GM18526 (cell line): ENCODE results near the gene MKX.

Experiments used
- POLR2A ChIP-seq: IDR thresholded peaks from 3 replicates; pipeline ENCODE4 v1.6.1; 2011; ENCODE audit not compliant: insufficient read length; ENCODE audit errors: extremely low read depth

MKX gene

GRCh38 chr10:27744802-27745731, 552 bp downstream of the MKX start:
- TF ChIP-seq POLR2A = no peak

DNA sequence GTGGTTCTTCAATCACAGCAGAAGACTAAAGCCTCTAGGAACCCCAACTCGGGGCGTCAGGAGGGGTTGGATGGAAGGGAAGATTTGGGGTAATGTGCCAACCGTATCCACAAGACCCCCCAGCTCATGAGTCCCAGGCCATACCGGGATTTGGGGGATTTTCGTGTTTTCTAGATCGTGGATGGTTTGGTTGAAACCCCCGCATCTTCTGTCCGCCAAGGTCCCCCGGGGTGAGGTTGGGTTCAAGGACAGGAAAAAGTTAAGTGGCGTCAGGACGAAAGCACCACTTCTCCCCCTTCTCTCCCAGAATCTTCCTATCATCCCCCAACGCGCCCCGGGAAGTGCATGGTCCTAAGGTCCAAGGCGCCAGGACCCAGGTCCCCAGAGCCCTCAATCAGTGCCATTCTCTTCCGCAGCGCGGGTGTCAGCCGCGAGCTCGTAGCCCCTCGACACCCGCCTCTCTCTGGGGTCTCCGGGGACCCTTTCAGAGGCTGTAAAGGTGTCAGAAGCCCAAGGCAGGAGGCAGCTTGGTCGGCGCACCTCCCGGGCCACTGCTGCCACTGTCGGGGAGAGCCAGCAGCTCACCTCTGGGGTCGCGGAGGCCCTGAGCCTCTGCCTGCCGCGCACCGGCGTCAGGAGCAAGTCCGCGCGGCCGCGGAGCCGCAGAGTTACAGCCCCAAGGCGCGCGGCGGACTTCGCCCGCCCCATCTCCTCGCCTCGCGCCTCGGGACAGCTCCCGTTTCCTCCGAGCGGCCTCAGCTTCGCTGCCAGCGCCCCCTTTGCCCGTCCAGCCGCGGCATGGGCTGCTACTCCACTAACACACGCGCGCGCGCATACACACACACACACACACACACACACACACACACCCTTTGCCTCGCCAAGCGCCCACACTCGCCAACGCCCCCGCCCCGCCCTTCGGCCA, 1.5 kb downstream of the MKX start:
- TF ChIP-seq POLR2A = no peak

DNA sequence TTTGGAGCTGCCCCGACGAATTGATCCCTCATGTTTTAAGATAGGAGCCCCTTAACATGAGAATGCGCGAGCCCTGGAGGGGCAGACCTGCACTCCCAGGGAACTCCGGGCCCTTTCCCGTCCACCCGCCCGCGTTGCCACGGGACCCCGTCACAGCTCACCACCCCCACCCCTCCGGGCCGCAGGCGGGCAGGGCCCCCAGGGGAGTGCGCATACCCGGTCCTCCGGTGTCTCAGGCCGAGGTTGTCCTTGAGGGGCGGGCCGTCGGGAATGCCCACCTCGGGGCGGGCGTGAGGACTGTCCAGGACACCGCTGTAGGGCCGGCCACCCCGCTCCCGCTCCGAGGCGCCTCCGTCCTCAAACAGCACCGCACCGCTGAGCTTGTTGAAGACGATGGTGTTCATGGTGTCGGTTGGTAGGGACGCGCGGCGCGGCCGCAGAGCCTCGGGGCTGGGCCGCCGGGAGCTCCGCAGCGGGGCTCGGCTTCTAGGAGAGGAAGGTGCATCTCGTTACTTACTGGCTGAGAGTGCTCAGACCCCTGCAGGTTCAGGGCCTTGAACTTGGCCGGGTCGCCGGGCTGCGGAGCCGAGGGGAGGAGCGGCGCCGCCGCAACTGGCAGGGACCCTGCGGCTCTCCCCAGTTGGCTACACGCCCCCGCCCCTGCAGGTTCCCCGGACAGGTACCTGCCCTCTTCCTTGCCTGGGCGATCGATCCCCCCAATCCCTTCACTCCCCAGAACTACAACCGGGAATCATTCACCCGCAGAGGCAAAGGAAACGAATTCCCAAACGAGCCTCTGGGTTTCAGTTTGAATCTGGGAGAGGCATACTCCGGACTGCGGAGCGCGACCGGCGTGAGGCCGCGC, 2.4 kb downstream of the MKX start:
- no peak for TF ChIP-seq POLR2A

GRCh38 chr10:27742195-27743011, 3.2 kb downstream of the MKX start:
- no peak for TF ChIP-seq POLR2A

DNA sequence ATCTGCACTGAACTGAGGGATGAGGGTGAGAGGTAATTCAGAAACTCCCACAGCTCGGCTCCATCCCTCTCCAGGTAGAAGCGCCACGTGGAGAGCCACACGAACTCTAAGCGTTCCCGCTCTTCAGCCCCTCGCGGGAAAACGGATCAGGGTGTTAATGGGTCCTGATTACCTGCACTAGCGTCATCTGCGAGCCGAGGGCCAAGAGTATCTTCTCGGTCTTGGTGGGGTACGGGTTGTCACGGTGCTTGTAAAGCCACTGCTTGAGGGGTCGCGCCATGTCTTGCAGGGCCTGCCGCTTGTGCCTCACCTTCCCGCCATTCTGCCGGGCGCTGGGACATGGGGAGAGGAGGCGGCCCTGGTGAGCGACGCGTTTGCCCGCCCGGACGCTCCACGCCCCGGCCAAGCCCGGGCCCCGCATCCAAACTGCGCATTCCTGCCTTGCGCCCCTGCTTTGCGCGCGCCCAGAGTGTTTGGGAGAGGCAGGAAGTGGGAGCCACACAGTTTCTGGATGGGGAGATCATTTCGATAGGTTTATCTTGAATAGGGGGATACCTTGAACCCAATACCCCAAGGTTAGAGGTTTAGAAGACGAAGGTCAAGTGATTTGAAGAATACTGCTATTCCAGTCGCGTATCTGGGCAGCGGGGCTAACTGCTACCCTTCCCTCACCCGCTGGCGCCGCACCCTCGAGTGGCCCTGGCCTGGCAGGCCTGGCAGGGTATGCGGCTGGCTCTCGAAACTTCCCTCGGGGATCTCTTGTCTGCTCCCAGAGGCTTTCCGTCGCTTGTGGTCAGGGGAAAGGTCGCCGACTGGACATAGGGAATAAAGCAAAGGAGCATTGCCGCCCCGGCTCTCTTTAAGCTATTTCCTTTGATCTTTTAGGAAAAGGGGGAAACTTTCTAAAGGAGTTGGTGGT, 4.2 kb downstream of the MKX start:
- TF ChIP-seq POLR2A = no peak

DNA sequence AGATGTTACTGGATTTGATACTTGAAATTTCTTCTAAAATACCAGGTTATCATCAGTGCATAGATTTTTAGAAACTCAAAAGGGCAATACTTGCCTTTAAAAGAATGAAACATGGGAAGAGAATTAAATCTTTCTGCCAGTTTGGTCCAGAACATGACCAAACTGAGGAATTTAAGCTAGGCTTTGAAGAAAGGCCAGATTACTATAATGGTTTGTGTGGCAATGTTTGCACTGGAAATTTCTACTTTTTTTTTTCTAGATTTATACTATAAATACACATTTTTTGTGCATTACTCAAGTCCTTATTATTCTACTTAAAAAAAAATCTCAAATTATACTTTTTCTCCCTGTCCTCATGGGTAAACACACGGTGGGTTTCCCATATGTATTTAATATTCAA, 9.2 kb downstream of the MKX start:
- TF ChIP-seq POLR2A = no peak

GRCh38 chr10:27730041-27730440, 15.6 kb downstream of the MKX start:
- TF ChIP-seq POLR2A = no peak

DNA sequence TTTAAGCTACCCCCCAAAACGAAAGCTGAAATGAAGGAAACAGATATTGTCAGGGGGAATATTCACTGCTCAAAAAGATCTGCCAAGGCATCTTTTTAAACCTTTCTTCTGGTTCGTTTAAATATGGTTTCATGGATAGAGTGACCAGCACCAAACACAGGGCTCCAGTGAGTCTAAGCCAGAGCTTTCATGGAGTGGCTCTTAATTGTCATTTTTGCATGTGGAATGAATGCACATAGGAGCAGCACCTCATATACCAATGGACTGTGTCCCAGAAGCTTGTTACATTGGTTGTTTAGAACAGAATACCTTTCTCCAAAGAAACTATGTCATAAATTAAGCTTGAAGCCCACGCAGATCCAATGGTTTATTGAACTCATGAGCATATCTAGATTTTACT, 17.3 kb downstream of the MKX start:
- no peak for TF ChIP-seq POLR2A

- no peak for TF ChIP-seq POLR2A
These were observed 21.3 kb downstream of the MKX start for GRCh38 chr10:27724287-27724686.

DNA sequence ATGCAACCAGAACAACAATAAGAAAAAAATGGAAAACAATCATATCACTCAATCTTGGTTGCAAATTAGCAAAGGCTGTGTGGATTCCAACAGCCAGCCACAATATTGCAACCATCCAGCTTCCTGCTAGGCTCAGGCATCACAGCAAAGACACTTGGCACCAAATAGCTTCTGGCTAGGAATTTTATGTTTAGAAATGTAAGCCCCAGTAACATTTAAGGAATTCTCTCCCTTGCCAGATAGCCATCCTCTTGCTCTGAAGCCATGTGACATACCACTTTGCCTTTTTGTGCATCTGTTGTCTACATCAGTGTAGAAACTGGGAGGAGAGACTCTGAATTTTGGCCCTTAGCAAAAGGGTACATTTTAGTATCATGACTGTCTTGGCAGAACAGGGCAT, 22.2 kb downstream of the MKX start:
- no peak for TF ChIP-seq POLR2A

DNA sequence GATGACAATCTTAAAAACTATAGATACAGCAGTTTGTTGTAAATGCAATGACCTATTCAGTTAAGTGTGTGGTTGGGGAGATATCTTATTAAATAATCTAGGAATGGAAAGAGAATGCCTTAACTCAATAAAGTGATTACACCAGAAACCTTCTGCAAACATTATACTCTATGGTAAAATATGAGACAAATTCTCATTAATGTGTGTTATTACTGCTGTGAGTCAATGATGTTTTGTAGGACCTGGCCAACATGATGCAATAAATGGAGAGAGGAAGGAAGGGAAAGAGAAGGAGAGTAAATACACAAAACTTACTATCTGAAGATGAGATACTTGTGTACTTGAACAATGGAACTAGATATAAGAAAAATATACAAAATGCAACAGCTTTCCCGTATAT, 25.1 kb downstream of the MKX start:
- no peak for TF ChIP-seq POLR2A

GRCh38 chr10:27719052-27719451, 26.6 kb downstream of the MKX start:
- TF ChIP-seq POLR2A = no peak

- no peak for TF ChIP-seq POLR2A
These were observed 27.8 kb downstream of the MKX start for GRCh38 chr10:27717861-27718260.
